Vagina (tissue), 2 donors: ENCODE results near the gene MGMT.

Experiments
- CTCF ChIP-seq, 3 experiments: fragments of 450-650 bp in 2 of 3; fragments of 200-600 bp in 1 of 3; sonication (generic) in 1 of 3; IDR thresholded peaks; one replicate each; pipeline ENCODE4 v1.5.1; 2017 to 2019; ENCODE audit warnings: antibody characterized with exemption in 3 of 3, mild to moderate bottlenecking in 2 of 3, moderate library complexity in 2 of 3
- POLR2AphosphoS5 ChIP-seq, 2 donors: sonication (generic); formaldehyde crosslinking; IDR thresholded peaks; one replicate each; pipeline ENCODE4 v1.9.0; 2017; ENCODE audit warnings: antibody characterized with exemption in 2 of 2, mild to moderate bottlenecking in 2 of 2, low read depth in 1 of 2; ENCODE audit not compliant: insufficient read depth in 1 of 2

- TF ChIP-seq CTCF (IDR thresholded peaks at IDR 0.05) (no peak), POLR2AphosphoS5 (IDR thresholded peaks at IDR 0.05; ENCODE audit: insufficient read depth in 1 of 2, low read depth in 1 of 2) (no peak)
These were observed 297.2 kb downstream of the MGMT start for GRCh38 chr10:129764011-129764900.
